ENCODE results near the gene ANKRD13C.
"Not testable (repeated sequence)": the region's sequence is repeated elsewhere in the genome, so short reads cannot be mapped to it uniquely, and the experiment has no call there.

ANKRD13C gene

GRCh38 chr1:70361727-70362398, 7.3 kb upstream of the ANKRD13C start:
- DNase-seq (ENCODE audit: low read depth in 4 of 4, low spot score in 1 of 4) = no peak

- no peak for DNase-seq (ENCODE audit: low read depth in 4 of 4, low spot score in 1 of 4)
Measured at GRCh38 chr1:70360321-70360720, 5.8 kb upstream of the ANKRD13C start.

DNA sequence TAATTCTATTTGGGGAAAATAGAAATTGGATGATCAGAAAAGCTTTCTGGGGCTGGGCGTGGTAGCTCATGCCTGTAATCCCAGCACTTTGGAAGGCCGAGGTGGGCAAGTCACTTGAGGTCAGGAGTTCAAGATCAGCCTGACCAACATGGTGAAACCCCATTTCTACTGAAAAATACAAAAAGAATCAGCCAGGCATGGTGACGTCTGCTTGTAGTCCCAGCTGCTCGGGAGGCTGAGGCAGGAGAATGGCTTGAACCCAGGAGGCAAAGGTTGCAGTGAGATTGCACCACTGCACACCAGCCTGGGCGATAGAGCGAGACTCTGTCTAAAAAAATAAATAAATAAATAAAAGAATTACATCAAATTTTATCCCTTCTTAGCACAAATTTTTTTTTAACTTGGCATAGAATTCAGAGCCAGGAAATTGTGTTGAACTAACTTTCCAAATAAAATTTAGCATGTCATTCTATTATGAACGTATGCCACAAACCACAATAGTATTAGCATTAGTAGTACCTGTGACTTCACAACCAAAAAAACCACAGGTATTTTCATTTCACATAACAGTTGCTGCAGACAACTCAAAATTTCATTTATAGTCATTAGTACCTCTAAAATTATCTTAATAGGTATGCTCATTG, 4.5 kb upstream of the ANKRD13C start:
- DNase-seq (ENCODE audit: low read depth in 4 of 4, low spot score in 1 of 4) = no peak

DNA sequence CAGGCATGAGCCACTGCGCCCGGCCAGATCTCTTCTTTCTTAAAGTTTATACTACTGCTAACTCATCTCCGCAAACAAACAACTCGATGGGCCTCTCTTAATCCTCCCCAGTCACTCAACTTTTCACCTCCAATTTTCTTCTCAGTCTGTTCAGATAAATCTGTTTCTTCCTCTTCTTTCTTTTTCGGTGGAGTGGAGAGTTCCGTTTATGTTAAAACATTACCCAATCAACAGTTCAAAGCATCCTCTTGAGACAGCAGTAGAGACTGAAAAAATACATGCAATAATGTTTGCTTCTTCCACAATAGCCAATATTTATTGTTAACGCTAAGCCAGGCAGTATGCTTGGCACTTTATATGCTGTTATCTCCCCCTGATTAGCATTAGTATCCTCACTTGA, 1.4 kb upstream of the ANKRD13C start:
- DNase-seq (ENCODE audit: low read depth in 4 of 4, low spot score in 1 of 4) = no peak

DNA sequence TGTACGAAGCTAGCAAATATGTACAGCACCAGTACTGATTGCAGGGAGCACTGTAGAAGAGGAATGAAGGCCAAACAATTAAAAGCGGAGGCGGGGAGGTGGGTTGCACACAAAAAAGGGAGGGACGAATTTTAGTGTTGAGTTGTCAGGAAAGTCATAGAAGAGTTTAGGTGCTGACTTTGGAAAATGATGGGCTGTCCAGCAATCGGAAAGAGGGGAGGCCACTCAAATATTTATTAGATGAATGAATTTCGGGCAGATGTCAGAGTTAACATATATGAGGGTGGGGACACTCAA, 537 bp upstream of the ANKRD13C start:
- DNase-seq (ENCODE audit: low read depth in 4 of 4, low spot score in 1 of 4) = no peak

- DNase-seq (ENCODE audit: low read depth in 4 of 4, low spot score in 1 of 4) = peak in 2 of 4 experiments; percentile 11
Measured at GRCh38 chr1:70353601-70354331, 756 bp downstream of the ANKRD13C start.

DNA sequence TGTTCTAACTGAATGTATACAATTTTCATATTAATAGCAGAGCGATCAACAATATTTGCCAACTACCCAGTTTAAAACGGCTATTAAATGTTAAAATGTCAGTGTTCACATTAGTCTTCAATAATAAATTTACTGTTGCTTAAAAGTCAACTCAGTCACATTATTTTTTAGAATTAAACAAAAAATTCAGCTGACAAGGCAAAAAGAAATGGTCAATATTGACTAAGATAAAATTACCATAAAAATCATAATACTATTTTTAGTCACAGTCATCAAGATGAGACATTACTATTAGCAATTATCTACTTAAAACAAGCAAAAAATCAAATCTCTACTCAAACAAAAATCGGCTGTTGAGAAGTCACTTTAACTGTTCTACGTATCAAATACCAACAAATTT, 1.5 kb downstream of the ANKRD13C start:
- DNase-seq (ENCODE audit: low read depth in 4 of 4, low spot score in 1 of 4) = no peak

DNA sequence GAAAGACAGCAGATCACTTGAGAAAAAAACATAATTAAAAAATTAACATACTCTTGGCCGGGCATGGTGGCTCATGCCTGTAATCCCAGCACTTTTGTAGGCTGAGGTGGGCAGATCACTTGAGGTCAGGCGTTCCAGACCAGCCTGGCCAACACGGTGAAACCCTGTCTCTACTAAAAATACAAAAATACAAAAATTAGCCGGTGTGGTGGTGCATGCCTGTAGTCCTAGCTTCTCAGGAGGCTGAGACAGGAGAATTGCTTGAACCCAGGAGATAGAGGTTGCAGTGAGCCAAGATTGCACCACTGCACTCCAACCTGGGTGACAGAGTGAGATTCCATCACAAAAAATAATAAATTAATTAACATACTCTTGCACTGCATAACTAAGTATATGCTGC, 4.7 kb downstream of the ANKRD13C start:
- DNase-seq (ENCODE audit: low read depth in 4 of 4, low spot score in 1 of 4) = not testable (repeated sequence)

DNA sequence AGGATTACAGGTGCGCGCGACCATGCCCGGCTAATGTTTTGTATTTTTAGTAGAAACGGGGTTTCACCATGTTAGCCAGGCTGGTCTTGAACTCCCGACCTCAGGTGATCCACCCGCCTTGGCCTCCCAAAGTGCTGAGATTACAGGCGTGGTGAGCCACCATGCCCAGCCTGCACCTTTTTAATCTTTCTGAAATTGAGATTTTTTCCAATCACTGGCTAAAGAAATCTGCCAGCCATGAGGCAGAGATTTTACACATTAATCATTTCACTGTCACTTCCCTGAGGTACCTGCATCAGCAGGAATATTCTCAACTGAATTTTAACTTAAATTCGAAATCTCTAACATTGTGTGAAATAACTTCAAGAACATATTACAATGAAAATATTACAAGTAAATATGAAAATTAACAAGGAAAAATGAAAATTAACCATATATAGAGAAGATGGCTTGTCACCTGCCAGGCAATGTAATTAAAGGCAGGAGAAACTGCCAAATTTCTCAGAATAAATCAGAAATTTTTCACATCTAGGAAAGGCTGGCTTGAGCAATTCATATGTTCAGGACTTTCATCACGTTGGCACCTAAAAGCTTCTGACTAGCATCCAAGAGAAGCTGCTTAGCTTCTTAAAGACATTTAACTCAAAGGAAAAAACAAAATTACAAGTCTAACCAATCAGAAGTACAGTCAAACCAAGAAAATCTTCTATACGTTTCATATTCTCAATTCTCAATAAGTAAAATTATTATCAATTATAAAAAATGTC, 5.9 kb downstream of the ANKRD13C start:
- DNase-seq (ENCODE audit: low read depth in 4 of 4, low spot score in 1 of 4) = no peak

- not testable (repeated sequence) for DNase-seq (ENCODE audit: low read depth in 4 of 4, low spot score in 1 of 4)
Measured at GRCh38 chr1:70339644-70340043, 14.9 kb downstream of the ANKRD13C start.

GRCh38 chr1:70336050-70336449, 18.5 kb downstream of the ANKRD13C start:
- no peak for DNase-seq (ENCODE audit: low read depth in 4 of 4, low spot score in 1 of 4)

DNA sequence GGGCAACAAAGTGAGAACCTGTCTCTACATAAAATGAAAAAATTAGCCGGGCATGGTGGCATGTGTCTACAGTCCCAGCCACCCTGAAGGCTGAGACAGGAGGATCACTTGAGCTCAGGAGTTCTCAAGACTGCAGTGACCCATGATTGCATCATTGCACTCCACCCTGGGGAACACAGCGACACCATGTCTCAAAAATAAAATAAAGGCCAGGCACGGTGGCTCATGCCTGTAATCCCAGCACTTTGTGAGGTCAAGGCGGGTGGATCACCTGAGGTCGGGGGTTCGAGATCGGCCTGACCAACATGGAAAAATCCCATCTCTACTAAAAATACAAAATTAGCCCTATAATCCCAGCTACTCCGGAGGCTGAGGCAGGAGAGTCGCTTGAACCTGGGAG, 20.1 kb downstream of the ANKRD13C start:
- DNase-seq (ENCODE audit: low read depth in 4 of 4, low spot score in 1 of 4) = no peak

- no peak for DNase-seq (ENCODE audit: low read depth in 4 of 4, low spot score in 1 of 4)
Measured at GRCh38 chr1:70333245-70333644, 21.3 kb downstream of the ANKRD13C start.

DNA sequence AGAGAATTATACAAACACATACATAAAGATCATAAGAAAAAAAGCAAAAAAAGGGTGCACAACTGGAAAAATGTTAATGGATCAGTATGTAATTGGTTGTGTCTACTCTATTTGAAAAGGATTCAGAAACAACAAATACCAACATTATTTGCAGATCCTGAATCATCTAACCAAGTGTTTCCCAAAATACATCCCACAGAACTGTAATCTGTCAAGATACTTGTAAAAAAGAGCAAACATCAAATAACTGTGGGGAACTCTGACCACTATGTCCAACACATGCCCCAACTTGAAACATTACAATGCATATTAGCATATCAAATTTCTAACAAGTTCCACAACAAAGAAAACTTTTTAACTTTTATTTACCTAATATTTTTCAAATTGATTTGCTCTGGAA, 22.6 kb downstream of the ANKRD13C start:
- DNase-seq (ENCODE audit: low read depth in 4 of 4, low spot score in 1 of 4) = no peak

GRCh38 chr1:70327306-70328076, 27.0 kb downstream of the ANKRD13C start:
- no peak for DNase-seq (ENCODE audit: low read depth in 4 of 4, low spot score in 1 of 4)

GRCh38 chr1:70324683-70325082, 29.8 kb downstream of the ANKRD13C start:
- no peak for DNase-seq (ENCODE audit: low read depth in 4 of 4, low spot score in 1 of 4)

DNA sequence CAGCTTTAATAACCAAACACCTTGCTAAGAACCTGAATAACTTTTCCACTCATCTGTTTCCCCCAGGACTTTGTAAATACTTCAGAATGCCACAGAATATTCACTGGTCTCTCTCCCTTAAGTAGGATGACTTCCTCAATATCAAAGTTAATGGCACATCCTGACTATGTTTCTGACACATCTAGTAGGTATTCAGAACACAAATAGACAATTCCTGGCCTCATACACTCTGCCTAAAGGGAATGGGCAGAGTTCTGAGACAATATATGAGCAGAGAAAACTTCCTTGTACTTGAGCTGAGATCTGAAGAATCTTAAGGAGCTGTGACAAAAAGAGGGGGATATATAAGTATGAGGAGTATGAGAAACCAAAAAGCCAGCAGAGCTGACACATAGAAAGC, 34.8 kb downstream of the ANKRD13C start:
- DNase-seq (ENCODE audit: low read depth in 4 of 4, low spot score in 1 of 4) = no peak

DNA sequence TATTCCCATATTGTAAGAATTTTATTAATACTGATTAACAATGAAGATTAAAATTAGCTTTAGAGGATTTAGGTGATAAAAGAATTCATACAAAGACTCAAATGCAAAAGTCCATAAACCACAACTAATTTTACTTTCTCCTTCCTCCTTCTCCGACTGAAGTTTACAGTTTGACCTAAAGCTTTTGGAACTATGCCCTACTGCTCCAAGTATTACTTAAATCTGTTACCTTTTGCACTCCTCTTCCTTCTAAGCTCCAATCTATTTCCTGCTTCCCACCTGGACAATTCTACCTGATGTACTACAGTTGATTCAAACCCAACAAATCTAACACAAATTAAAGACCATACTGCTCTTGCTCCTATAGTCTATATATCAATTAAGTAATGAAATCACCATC, 36.3 kb downstream of the ANKRD13C start:
- DNase-seq (ENCODE audit: low read depth in 4 of 4, low spot score in 1 of 4) = no peak

- no peak for DNase-seq (ENCODE audit: low read depth in 4 of 4, low spot score in 1 of 4)
Measured at GRCh38 chr1:70317087-70317486, 37.4 kb downstream of the ANKRD13C start.

GRCh38 chr1:70315782-70316181, 38.7 kb downstream of the ANKRD13C start:
- no peak for DNase-seq (ENCODE audit: low read depth in 4 of 4, low spot score in 1 of 4)

DNA sequence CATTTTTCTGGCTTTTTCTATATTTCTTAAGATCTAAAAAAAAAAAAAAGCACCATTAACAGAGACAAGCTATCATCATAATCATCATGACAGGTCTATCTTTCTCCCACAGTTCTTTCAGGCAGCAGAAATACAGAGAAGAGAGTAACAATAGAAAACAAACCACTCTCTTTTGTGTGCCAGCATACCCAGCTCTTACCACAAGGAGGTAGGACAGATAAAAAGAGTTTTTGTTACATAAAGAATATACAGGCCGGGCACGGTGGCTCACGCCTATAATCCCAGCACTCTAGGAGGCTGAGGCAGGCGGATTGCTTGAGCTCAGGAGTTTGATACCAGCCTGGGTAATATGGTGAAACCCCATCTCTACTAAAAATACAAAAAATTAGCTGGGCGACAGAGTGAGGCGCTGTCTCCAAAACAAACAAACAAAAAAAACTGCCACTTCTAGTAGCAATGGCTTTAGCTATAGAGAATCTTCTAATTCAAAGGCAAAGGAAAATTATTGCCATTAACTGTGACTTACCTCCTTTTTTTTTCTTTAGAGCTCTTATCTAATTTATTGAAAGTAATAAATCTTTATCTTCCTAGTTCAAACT, 39.7 kb downstream of the ANKRD13C start:
- no peak for DNase-seq (ENCODE audit: low read depth in 4 of 4, low spot score in 1 of 4)

Measured in stimulated activated CD4-positive, alpha-beta T cell treated with anti-CD3 and anti-CD28 coated beads, Interleukin-1b, Interleukin-23, amount 100 ng/mL, for 24 hours (primary cell).